Duodenal mucosa (tissue), 2 donors: ENCODE data around the gene MRPS34.
"Not testable (repeated sequence)": the region's sequence is repeated elsewhere in the genome, so short reads cannot be mapped to it uniquely, and the experiment has no call there.

ENCODE experiments used
- H3K27ac ChIP-seq: one replicate; pipeline ENCODE4 v1.7.0; 2013; ENCODE audit warnings: low read depth, low read length
- H3K27me3 ChIP-seq, 2 donors: one replicate each; pipeline ENCODE4 v1.7.0; 2013; ENCODE audit warnings: low read length in 2 of 2, control low read depth in 1 of 2; ENCODE audit not compliant: insufficient read depth in 2 of 2, control insufficient read depth in 1 of 2
- H3K36me3 ChIP-seq, 2 donors: one replicate each; pipeline ENCODE4 v1.7.0; 2013; ENCODE audit warnings: low read length in 2 of 2, control low read depth in 1 of 2; ENCODE audit not compliant: insufficient read depth in 2 of 2, control insufficient read depth in 1 of 2
- H3K4me1 ChIP-seq, 2 donors: one replicate each; pipeline ENCODE4 v1.7.0; 2013; ENCODE audit warnings: low read length in 2 of 2, control low read depth in 1 of 2; ENCODE audit not compliant: insufficient read depth in 2 of 2, control insufficient read depth in 1 of 2
- H3K4me3 ChIP-seq, 2 donors: one replicate each; pipeline ENCODE4 v1.7.0; 2013; ENCODE audit warnings: low read length in 2 of 2, low read depth in 1 of 2
- H3K9ac ChIP-seq, 2 donors: one replicate each; pipeline ENCODE4 v1.7.0; 2013; ENCODE audit warnings: low read length in 2 of 2, low read depth in 1 of 2
- H3K9me3 ChIP-seq, 2 donors: one replicate each; pipeline ENCODE4 v1.7.0; 2013; ENCODE audit warnings: low read length in 2 of 2, control low read depth in 1 of 2; ENCODE audit not compliant: control insufficient read depth in 1 of 2

Gene MRPS34

DNA sequence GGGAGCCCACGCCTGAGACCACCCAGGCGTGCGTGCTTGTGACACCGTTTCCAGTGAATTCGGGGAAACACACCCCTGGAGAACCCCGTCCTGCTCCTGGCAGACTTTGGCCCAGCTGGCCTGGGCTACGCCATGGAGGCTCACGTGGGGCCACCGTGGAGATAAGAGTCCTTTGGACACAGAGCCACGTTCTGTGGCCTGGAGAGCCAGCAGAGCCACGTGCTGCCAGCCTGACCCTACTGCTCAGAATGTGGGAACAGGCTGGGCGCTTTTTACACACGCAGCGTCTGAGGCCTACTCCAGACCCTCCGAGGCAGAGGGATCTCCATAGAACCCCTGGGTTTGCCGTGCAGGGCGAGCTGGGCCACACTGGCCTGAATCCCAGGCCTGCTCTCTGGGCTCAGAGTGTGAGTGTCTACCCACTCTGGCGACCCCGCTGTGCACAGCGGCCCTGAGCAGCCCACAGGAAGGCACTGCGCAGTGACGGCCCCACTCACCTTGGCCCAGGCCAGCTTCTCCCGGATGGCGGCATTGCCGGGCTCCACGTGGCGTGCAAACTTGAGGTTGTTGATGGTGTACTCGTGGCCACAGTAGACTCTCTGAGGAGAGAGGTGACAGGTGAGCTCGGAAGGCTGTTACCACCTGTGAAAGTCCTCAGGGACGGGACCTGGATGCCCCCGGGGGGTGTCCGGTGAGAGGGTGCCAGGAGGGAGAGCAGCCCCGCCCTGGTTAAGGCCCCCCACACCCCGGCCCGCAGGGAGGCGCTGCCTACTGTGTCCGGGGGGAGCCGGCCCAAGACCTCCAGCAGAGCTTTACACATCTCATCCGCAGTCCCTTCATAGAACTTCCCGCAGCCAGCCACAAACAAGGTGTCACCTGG, 43.7 kb upstream of the MRPS34 start:
- no peak overlapping the region for H3K27ac ChIP-seq
- H3K36me3 ChIP-seq = peaks cover 18 to 62% of the 10 kb centered on the region in 2 donors

DNA sequence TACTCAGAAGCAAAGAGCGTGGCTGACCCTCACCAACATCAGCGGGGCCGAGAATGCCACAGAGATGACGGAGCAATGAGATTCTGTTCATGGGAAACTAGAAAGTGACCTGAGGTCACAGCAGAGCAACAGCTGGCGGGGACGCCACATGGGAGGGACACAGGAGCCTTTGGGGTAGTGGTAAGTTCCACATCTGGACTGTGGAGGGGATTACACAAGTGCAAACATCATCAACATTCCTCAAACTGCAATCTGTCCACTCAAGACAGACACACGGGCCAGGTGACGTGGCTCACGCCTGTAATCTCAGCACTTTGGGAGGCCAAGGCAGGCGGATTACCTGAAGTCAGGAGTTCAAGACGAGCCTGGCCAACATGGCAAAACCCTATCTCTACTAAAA, 42.5 kb upstream of the MRPS34 start:
- H3K27ac ChIP-seq = no peak overlapping the region
- no peak overlapping the region for H3K4me3 ChIP-seq
- H3K4me1 ChIP-seq = peaks cover 0 to 5% of the 10 kb centered on the region in 2 donors
- peaks cover 14 to 57% of the 10 kb centered on the region in 2 donors for H3K36me3 ChIP-seq
- H3K9me3 ChIP-seq = no peaks in the 10 kb centered on the region
- H3K9ac ChIP-seq = no peak overlapping the region
- no peaks in the 10 kb centered on the region for H3K27me3 ChIP-seq

More for the DNA sequence above, 43.7 kb upstream of the MRPS34 start:
- H3K4me1 ChIP-seq = peaks cover 0 to 5% of the 10 kb centered on the region in 2 donors
- no peaks in the 10 kb centered on the region for H3K9me3 ChIP-seq
- H3K4me3 ChIP-seq = no peak overlapping the region
- H3K27me3 ChIP-seq = no peaks in the 10 kb centered on the region
- no peak overlapping the region for H3K9ac ChIP-seq

DNA sequence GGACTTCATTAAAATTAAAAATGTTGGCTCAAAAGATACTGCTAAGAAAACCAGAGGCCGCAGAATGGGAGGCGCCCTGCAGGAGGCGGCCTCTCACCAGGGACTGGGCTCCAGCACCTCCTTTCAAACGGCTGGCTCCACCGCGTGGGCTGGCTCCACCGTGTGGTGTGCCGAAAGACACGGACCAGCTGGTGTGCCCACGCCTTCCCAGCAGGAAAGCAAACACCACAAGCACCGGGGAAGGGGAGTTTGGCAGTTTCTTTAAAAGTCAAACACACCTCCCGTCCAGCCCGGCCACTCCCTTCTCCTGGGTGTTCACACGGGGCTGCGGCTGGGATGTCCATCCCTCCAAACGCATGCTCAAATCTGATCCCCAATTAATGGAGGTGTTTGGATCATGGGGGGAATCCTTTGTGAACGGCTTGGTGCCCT, 39.8 kb upstream of the MRPS34 start:
- Histone ChIP-seq H3K9me3 (no peaks in the 10 kb centered on the region), H3K27ac (no peak overlapping the region), H3K36me3 (peaks cover 20 to 53% of the 10 kb centered on the region in 2 donors), H3K4me1 (peaks cover 0 to 5% of the 10 kb centered on the region in 2 donors), H3K9ac (no peak overlapping the region), H3K4me3 (no peak overlapping the region), H3K27me3 (no peaks in the 10 kb centered on the region)

DNA sequence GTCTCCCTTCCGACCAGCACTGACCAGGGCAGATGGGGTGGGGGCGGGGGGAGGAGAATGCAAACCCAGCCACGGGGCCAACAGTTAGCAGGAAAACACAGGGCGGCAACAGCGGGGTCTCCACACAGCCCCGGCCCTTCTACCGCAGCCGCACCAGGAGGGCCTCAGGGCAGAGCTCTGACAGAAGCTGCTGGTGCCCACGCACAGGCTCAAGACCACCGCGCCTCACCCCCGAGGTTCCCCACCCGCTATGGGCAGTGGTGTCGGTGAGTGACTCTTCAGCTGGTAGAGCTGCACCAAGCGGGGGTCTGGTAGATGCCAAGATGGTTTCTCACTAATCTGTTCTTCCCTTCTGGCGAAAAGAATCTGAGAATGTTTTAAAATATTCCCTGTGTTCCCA, 37.6 kb upstream of the MRPS34 start:
- H3K4me3 ChIP-seq = no peak overlapping the region
- H3K4me1 ChIP-seq = peaks cover 0 to 5% of the 10 kb centered on the region in 2 donors
- peaks cover 17 to 38% of the 10 kb centered on the region in 2 donors for H3K36me3 ChIP-seq
- H3K9ac ChIP-seq = no peak overlapping the region
- no peaks in the 10 kb centered on the region for H3K27me3 ChIP-seq
- H3K9me3 ChIP-seq = no peaks in the 10 kb centered on the region
- H3K27ac ChIP-seq = no peak overlapping the region

DNA sequence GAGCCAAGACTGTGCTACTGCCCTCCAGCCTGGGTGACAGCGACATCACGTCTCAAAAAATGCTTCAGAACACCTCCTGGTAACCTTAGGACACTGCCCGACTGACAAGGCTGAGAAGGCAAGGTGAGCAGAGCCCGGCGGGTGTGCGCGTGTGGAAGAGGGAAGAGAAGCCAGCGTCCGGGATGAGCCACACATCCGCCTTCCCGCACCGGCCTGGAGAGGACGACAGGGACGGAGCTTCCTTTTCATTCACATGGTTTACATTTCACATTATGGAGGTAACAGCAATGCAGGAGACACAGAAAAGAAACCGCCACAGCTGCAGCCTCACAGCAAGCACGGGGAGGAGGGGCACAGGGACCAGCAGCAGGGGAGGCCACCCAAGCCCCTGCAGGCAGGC, 37.2 kb upstream of the MRPS34 start:
- H3K9me3 ChIP-seq = no peaks in the 10 kb centered on the region
- no peak overlapping the region for H3K27ac ChIP-seq
- no peak overlapping the region for H3K4me3 ChIP-seq
- H3K36me3 ChIP-seq = peaks cover 13 to 37% of the 10 kb centered on the region in 2 donors
- H3K9ac ChIP-seq = no peak overlapping the region
- H3K27me3 ChIP-seq = no peaks in the 10 kb centered on the region
- H3K4me1 ChIP-seq = peaks cover 0 to 5% of the 10 kb centered on the region in 2 donors

DNA sequence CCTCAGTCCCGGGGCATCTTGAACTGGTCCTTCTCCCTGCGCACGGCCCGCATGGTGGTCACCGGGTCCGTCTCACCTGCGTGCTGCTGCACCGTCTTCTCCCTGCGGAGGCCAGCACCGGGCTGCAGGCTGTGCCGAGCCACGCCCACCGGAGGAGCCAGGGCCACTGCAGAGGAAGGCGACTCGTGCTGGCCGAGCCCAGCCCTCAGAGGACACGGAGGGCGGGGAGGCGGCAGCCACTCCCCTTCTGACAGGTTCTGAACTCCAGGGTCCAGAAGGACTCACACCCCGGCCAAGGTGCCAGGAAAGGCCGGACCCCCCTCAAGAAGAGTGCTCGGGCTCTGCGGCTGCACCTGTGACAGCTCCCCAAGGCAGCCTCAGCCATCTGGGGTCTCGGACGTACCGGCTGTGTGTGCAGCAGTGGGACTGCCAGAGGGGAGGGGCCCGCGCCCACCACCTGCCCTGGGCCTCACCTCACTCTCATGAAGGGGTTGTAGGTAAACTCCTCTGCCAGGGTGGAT, 36.4 kb upstream of the MRPS34 start:
- H3K4me1 ChIP-seq = peaks cover 0 to 5% of the 10 kb centered on the region in 2 donors
- no peaks in the 10 kb centered on the region for H3K27me3 ChIP-seq
- no peaks in the 10 kb centered on the region for H3K9me3 ChIP-seq
- H3K27ac ChIP-seq = no peak overlapping the region
- no peak overlapping the region for H3K9ac ChIP-seq
- H3K36me3 ChIP-seq = peaks cover 10 to 35% of the 10 kb centered on the region in 2 donors
- no peak overlapping the region for H3K4me3 ChIP-seq

DNA sequence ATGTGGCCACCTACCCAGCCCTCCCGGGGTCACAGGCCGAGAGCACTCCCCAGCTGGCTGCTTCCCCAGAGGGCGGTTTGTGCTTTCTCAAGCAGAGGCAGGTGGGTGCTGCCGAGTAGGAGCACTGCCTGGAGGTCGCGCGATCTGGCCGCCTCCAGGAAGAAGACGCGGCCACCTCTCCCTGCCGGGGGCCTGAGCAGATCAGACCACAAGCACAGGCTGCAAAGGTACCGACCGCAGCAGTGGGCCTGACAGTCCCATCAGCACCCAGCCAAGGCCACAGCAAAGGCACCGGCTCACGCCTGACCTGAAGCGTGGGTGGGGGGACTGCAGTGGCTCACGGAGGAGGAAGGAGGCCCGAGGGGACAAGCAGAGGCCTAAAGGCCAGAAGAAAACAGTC, 35.8 kb upstream of the MRPS34 start:
- Histone ChIP-seq H3K4me1 (peaks cover 0 to 5% of the 10 kb centered on the region in 2 donors), H3K27ac (no peak overlapping the region), H3K4me3 (no peak overlapping the region), H3K36me3 (peaks cover 10 to 33% of the 10 kb centered on the region in 2 donors), H3K9ac (no peak overlapping the region), H3K9me3 (no peaks in the 10 kb centered on the region), H3K27me3 (no peaks in the 10 kb centered on the region)

DNA sequence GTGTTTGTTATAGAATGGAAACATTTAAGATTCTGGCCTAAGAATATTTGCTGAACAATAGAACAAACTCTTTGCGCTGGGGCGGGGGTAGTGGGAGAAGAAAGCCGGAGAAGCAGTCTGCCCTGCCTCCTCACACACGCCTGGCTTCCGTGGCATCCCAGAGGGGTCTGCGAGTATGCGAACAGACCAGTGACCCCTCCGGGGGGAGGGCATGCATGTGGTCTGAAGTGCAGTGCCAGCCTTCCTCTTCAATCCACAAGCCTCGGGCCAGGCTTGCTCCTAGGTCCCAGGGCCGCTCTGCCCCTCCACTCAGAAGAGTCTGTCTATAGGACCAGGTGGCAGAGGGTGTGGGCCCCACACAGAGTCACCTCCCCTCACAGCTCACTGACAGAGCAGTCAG, 34.7 kb upstream of the MRPS34 start:
- Histone ChIP-seq H3K27ac (no peak overlapping the region), H3K4me3 (no peak overlapping the region), H3K36me3 (peaks cover 10 to 31% of the 10 kb centered on the region in 2 donors), H3K9me3 (no peaks in the 10 kb centered on the region), H3K27me3 (no peaks in the 10 kb centered on the region), H3K4me1 (peaks cover 0 to under 1% of the 10 kb centered on the region in 2 donors), H3K9ac (no peak overlapping the region)

DNA sequence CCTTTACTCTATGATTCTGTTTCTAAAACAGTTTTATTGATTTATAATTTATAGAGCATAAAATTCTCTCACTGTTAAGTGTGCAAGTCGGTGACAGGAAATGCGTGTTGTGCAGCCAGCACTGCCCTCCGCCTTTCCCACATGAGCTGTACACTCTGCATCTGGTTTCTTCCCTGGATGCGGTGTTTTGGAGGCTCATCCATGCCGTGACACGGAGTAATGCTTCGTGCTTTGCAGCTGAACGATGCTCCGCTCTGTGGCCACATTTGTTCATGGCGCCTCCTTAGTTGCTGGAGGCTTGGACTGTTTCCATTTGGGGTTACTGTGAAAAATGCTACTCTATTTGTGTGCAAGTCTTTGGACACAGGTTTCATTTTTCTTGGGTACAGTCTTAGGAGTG, 27.8 kb upstream of the MRPS34 start:
- H3K9me3 ChIP-seq = no peaks in the 10 kb centered on the region
- peaks cover 0 to 5% of the 10 kb centered on the region in 2 donors for H3K36me3 ChIP-seq
- H3K4me1 ChIP-seq = no peaks in the 10 kb centered on the region
- H3K9ac ChIP-seq = no peak overlapping the region
- H3K27me3 ChIP-seq = no peaks in the 10 kb centered on the region
- H3K4me3 ChIP-seq = no peak overlapping the region
- H3K27ac ChIP-seq = no peak overlapping the region

DNA sequence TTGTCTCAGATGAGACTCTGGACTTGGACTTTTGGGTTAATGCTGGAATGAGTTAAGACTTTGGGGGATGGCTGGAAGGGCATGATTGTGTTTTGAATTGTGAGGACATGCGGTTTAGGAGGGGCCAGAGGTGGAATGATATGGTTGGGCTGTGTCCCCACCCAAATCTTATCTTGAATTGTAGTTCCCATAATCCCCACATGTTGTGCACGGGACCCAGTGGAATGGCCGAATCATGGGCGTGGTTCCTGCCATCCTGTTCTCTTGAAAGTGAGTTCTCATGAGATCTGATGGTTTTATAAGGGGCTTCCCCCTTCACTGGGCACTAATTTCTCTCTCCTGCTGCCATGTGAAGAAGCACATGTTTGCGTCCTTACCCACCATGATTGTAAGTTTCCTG, 26.3 kb upstream of the MRPS34 start:
- not testable (repeated sequence) for H3K4me1 ChIP-seq, H3K9ac ChIP-seq, H3K27me3 ChIP-seq, H3K4me3 ChIP-seq, H3K9me3 ChIP-seq, H3K27ac ChIP-seq, H3K36me3 ChIP-seq
